GM19099 (cell line): ENCODE measurements around the gene SRRM2.

Source experiments
- POLR2A ChIP-seq: IDR thresholded peaks from 3 replicates; pipeline ENCODE4 v1.6.1; 2011; ENCODE audit warnings: low read depth; ENCODE audit not compliant: insufficient read length; ENCODE audit errors: extremely low read depth

Gene SRRM2

DNA sequence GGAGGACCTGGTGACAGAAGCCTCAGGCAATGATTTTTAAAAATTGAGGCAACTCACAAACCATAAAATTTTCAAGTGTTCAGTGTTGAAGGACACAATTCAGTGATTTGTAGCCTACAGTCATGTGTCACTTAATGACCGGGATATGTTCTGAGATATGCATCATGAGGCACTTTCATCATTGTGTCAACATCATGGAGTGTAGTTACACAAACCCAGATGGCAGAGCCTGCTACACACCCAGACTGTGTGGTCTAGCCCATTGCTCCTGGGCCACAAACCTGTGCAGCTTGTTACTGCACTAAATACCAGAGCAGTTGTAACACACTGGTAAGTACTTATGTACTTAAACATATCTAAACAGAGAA is 47.4 kb downstream of the SRRM2 start:
- no peak for TF ChIP-seq POLR2A

DNA sequence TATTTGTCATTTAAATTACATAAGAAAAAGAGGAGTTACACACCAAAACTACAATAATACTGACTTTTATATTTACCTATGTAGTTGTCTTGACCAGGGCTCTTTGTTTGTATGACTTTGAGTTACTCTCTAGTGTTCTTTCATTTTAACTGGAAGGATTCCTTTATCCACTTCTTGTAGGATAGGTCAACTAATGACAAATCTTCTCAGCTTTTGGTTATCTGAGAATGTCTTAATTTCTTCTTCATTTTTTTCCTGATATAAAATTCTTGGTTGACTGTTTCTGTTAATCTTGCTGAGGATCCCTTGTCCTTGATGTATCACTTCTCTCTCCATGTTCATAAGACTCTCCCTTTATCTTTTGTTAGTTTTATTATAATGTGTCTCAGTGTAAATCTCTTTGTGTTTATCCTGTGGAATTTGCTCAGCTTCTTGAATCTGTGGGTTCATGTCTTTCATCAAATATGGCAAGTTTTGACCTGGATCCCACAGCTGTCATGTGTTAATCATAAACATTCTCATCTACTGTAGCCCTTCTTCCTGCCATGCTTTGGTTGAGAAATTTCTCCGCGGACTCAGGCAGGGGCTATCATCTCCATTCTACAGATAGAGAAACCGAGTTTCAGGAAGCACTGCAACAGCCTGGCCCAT is 51.2 kb downstream of the SRRM2 start:
- TF ChIP-seq POLR2A, result no peak

DNA sequence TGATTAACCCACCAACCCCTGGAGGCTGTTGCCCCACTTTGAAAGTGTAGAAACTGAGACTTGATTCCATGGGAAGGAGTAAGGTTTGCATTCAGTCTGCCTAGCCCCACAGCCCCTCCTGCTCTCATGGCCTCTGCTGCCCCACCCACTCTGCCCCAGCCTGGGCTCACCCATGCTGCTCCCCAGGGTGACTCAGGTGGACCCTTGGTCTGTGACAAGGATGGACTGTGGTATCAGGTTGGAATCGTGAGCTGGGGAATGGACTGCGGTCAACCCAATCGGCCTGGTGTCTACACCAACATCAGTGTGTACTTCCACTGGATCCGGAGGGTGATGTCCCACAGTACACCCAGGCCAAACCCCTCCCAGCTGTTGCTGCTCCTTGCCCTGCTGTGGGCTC is 52.3 kb downstream of the SRRM2 start:
- TF ChIP-seq POLR2A, result no peak

DNA sequence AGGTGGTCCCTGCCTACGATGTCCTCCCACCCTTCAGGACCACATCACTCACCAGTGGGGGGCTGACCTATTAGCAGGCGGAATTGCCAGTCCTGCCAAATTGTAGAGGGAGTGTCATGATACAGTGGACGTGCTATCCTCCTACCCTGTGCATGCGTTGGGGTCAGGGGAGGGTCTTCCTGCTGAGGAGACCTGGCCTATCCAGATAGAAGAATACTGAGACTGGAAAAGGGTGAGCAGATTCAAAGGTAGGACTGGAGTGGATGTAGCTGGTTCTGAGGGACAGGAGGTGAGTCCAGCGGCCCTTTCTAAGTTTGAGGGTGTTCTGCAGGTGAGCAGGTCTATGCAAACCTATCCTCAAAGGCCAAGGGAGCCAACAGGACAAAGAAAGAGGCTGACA is 53.8 kb downstream of the SRRM2 start:
- no peak for TF ChIP-seq POLR2A

DNA sequence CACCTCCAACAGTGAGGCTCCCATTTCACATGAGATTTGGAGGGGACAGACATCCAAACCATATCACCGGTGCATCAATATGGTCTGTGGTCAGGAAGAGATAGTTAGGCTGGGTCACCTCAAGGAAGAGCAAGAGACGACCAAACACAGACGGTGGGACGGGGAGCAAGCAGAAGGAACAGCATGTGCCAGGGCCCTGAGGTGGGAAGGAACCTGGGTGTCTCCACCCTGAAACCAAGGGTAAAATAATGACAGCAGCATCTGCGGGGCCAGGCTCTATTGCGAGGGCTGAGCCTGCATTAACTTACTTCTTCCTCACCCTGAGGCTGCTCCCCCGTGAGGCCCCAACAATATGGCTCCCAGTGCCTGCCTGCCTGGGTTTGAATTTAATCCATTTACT is 55.7 kb downstream of the SRRM2 start:
- no peak for TF ChIP-seq POLR2A

DNA sequence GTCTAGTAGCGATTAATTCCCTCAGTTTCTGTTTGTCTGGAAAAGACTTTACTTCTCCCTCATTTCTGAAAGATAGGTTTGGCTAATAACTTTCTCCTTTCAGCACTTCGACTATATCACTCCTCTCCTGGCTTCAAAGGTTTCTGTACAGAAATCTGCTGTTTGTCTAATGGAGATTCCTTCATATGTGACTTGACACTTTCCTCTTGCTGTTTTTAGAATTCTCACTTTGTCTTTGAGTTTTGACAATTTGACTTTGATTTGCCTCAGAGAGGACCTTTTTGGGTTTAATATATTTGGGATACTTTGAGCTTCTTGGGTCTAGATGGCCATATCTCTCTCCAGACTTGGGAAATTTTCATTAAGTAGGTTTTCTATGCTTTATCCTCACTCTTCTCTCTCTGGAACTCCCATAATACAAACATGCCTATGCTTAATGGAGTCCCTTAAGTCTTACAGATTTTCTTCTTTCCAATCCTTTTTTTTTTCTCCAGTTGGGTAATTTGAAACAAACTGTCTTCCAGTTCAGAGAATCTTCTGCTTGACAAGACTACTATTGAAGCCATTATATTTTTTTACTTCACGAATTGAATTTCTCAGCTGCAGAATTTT is 56.8 kb downstream of the SRRM2 start:
- no peak for TF ChIP-seq POLR2A

DNA sequence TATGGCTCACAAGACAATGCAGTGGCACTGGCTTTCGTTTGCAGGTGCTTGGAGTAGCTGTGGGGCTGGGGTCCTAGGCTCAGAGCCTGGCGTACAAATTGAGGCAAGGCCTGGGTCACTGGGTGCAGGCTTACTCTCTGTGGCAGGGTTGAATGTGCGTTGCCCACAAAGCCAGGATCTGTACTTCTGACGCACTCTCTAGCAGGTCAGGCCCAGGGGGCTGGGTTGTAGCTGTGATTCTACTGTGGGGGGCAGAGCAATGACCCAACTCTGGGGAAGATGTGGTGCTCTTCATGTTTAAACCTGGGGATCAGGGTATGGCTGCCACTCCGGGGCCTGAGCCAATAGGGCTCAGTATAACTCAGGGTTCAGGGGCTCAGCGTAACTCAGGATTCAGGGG is 58.2 kb downstream of the SRRM2 start:
- no peak for TF ChIP-seq POLR2A

DNA sequence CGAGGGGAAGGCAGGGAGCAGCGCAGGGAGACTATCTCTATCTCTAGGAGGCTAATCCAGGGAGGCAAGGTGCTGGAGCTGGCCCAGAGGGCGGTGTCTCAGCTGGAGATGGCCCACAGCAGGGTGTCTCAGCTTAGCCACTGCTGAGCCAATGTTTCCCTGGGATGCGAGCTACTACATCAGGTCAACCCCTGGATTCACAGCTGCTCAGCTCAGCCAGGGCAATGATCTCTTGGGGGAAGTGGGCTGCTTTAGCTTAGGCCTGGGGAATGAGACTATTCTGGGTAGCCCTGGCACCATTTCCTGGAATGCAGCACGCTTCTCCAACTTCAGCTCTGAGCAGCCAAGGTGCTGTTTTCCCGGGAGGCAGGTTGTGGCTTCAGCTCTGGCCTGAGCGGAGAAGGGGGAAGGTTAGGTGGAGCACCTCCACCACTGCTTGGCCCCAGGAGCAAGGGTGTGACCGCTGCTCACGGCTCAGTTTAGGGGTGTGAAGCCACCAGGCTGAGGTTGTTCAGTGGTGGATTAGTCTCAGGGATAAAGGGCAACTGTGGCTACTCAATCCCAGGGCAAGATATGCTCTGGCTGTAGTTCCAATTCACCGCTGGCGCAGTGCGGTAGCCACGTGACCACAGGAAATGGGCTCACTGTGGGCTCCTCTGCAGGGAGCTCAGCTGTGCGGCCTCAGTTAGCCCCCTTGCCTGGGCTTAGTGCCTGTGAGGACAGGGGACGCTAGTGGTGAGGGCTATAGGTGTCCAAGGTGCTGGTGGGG is 59.4 kb downstream of the SRRM2 start:
- no peak for TF ChIP-seq POLR2A

DNA sequence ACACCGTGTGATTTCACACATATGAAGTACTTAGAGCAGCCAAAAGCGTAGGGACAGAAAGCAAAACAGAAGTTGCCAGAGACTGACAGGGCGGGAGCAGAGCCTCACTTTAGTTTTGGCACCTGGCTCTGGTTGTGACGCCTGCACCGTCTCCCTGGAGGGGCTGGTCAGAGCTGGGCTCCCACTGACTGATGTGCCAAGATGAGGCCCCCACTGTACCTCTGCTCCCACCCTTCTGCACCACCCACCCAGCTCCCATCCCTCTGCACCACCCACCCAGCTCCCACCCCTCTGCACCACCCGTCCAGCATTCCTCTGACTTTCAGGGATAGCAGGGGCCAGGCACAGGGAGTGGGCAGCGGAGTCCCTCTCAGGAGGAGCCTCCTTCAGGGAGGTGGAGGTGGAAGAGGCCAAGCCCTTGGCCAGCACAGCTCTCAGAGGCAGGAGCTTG is 61.4 kb downstream of the SRRM2 start:
- TF ChIP-seq POLR2A, result no peak

DNA sequence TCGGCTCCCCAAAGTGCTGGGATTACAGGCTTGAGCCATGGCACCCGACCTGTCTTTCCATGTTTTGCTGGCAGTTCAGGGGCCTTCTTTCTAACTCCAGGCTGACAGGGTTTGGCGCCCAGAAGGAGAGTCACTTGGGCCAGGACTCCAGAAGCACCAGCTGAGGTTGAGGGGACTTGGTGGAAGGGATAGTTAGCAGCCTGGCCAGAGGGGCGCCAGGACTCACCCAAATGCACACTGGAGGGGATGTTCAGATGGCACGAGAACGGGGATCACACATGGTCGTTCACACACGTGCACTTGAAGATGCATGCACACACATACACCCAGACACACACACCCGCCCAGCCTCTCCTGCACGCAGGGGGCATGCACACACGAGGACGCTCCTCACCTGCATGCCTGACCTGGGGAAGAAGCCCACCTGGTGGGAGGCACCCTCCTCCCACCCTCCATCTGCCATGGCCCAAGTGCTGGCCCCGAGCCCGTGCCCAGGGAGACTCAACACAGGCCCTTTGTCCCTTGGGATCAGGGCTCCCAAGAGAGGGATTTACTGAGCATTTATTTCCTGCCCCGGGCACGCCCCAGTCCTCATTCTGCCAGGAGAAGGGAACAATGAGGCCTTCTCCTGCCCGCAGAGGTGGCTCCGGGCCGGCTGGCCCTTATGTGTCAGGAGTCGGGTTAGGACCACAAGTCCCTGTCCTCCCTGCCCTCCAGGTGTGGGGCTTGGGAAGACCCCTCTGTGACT is 62.3 kb downstream of the SRRM2 start:
- no peak for TF ChIP-seq POLR2A

DNA sequence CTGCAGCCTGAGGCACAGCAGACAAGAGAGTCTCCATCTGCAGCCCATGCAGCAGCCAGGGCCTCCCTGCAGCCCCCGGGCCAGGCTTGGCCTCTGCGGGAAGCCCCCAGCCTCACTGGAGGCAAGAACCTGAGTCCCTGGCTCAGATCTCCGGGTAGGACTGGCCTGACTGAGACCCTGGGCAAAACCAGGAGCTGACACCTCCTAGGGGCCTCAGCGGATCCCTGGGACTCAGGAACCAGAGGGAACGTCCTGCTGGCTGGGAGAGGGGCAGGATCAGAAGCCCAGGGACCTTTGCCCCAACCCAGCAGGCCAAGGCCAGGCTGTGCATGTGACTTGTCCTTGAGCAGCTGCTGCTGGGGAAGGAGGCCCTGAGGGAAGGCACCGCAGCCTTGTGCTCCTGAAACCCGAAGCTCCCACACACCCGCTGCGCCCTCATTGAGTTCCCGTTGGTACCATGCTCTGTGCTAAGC is 62.9 kb downstream of the SRRM2 start:
- no peak for TF ChIP-seq POLR2A

DNA sequence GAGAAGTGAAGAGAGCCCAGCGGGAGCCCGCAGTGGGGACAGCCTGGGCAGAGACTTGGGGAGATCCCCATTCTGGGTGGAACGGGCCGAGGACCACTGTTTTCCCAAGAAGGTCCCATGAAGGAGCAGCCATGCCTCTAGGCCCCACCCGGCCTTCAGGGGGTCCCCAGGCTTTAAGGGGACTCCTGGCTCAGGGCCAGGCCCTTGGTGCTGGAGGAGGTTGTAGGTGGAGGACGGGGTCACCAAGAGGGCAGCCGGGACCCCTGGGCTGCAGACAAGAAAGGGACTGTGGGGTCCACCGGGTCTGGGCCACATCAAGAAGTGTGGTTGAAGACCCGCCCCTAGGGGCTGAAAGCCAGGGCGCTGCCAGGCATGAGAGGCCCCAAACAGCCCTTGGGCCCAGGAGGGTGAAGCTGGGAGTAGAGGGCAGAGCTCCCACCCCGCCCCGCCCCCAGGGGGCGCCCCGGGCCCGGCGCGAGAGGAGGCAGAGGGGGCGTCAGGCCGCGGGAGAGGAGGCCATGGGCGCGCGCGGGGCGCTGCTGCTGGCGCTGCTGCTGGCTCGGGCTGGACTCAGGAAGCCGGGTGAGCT is 64.4 kb downstream of the SRRM2 start, which contains the start of gene PRSS21:
TSS of gene PRSS21 (plus strand) at position 487 of the 589 bp plus-strand sequence. CDS start at position 519, 32 bp downstream.
- TF ChIP-seq POLR2A, result no peak

DNA sequence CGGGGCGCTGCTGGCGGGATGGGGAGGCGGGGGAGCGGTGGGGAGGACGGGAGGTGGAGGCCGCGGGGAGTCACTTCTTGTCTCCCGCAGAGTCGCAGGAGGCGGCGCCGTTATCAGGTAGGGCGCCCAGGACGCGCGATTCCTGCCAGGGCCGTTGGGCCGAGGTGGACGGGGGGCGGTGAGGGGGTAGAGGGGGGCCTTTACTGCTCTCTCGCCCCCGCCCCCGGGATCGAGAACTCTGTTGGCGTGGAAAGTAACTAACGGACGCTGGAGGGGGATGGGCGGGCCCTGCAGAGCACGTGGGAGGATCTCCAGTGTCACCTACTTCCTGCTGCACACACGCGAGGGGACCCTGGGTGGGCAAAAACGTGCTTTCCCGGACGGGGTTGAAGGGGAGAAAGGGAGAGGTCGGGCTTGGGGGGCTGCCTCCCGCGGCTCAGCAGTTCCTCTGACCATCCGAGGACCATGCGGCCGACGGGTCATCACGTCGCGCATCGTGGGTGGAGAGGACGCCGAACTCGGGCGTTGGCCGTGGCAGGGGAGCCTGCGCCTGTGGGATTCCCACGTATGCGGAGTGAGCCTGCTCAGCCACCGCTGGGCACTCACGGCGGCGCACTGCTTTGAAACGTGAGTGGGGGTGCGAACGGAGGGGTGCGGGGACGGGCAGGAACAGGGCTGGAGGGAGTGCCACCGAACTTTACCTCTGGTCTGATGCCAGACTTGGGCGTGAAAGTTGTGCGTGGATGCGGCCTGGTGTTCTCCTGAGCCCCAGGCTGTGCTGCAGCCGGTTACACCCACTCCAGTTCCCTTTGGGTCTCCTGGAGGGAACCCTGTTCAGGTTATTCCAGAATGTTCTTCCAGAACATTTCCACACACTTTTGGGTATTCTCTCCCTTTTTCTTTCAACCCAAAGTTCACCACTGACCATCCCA is 65.2 kb downstream of the SRRM2 start:
- no peak for TF ChIP-seq POLR2A
